Activated T-helper 1 cell treated with Interleukin-2 at 50 U/mL for 16 hours (primary cell): ENCODE data around the gene RSU1.

ENCODE experiments used
- DNase-seq: peaks from one replicate; pipeline ENCODE4 v3.0.0-alpha.2; 2020; ENCODE audit warnings: low read depth

The RSU1 gene

DNA sequence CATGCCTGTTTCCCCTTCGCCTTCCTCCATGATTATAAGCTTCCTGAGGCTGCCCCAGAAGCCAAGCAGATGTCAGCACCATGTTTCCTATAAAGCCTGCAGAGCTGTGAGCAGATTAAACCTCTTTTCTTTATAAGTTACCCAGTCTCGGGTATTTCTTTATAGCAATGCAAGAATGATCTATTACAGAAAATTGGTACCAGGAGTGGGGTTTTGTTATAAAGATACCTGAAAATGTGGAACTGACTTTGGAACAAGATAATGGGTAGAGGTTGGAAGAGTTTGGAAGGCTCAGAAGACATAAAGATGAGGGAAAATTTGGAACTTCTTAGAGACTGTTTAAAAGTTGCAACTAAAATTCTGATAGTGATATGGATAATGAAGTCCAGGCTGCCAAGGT lies 4.8 kb upstream of the RSU1 start:
- DNase-seq = no peak

DNA sequence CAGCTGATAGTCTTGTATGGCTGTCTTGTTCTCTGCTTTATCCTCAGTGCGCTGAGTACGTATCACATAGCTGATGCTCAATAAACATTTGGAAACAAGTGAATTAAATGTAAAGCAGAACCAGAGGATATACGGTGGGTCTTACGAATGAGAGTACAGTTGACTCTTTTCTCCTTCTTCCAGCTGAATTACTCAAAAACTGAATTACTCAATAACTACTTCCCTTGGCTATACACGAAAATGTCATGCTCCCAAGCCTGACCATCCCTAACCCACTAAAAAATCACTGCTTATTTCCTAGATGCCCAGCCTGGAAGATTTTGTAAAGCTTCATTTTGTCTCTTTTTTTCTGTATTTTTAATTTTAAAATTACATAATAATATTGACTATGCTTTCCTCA lies 3.2 kb upstream of the RSU1 start:
- DNase-seq = no peak

DNA sequence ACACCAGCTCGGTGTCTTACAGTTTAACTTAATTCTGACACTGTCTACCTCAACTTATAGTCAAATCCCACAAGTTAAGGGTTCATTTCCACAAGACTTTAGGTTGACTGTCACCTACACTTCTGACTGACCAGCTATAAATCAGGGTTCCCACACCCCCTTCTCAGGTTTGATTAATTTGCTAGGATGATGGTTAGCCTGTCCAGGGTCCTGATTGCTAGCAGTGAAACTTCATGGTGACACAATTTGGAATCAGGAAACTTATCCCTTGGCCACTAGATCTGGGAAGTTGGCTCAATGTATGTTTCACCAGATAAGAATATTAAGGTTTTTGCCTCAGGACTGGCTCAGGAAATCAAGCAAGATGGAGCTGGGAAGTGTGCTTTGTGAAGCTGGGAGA lies 2.8 kb upstream of the RSU1 start:
- no peak for DNase-seq

DNA sequence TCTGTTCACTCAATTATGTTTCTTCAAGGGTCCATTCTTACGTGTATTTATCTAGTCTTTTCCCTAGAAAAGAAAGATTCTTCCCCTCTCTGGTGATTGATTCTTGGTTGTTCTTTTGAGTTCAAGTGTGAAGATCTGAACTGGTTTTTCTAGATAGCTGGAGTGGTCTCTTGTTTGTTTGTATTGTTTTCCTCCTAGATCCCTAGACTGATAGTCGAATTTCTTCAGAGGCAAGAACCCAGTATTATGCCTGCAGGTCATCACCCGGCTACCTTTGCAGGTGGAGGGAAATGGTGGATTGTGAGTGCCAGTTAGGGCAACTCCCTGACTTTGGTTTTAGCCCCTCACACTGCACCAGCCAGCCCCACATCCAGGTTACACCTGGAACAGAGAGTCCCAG lies 2.2 kb upstream of the RSU1 start:
- no peak for DNase-seq

DNA sequence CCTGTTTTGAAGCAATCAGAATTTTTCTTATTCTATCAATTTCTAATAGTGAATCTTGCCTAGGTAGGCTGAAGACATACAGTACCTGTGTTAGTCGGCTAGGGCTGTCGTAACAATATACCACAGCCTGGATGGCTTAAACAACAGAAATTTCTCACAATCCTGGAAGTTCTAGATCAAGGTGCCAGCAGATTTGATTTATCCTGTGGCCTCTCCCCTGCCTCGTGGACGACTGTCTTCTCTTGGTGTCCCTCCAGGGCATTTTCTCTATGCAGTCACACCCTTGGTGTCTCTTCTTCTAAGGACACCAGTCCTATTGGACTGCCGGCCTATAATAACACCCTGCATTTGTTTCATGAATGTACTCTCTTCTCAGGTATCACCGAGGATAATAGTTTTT lies 1.8 kb upstream of the RSU1 start:
- no peak for DNase-seq

DNA sequence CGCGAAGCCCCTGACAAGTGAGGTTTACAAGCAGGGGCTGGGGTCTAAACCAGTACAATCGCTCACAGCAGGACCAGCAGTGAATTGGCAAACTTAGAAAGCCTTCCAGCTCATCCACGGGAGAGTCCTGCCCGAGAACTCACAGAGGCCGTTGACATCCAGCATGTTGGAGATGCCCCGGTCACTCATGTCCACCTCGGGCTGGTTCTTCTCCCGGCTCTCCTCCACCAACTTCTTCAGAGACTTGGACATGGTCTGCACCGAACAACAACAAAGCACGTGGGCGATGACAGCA lies 447 bp downstream of the RSU1 start:
- no peak for DNase-seq

DNA sequence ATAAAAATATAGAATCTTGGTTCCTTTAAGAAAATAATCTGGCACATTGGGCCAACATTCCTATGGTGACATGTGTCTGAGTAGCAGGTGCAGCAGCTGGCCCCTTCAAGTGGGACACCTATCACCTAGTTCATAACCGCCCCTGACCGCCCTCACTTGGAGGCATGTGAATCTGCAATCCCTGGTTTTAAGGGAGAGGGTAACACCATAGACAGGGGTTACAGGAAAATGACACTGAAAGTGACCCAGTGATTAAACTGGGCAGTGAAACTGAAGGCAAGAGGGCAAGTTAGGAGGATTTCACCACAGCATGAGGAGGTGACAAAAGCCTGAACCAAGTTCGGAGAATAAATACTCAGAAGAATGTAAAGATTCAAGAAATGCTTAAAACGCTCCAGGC lies 1.1 kb downstream of the RSU1 start:
- DNase-seq = no peak

GRCh38 chr10:16814012-16814411 lies 3.2 kb downstream of the RSU1 start:
- no peak for DNase-seq

DNA sequence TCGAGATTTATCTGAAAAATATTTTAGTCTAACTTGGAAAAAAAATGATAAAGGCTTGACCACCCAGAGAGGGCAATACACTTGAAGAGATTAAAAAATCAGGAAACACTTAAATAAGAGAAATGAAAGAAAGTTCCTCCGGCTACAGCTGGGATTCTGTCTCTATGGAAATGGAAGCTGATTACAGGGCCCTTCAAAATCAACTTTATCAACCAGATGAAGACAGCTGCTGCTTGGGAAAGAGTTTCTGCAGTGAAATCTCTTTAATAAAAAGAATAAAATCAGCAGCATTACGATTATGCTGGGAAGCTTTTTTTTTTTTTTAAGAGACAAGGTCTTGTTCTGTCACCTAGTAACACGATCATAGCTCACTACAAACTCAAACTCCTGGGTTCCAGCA lies 4.5 kb downstream of the RSU1 start:
- no peak for DNase-seq

GRCh38 chr10:16811765-16812164 lies 5.5 kb downstream of the RSU1 start:
- DNase-seq = no peak

- no peak for DNase-seq
These were observed 5.9 kb downstream of the RSU1 start for GRCh38 chr10:16811292-16811691.

DNA sequence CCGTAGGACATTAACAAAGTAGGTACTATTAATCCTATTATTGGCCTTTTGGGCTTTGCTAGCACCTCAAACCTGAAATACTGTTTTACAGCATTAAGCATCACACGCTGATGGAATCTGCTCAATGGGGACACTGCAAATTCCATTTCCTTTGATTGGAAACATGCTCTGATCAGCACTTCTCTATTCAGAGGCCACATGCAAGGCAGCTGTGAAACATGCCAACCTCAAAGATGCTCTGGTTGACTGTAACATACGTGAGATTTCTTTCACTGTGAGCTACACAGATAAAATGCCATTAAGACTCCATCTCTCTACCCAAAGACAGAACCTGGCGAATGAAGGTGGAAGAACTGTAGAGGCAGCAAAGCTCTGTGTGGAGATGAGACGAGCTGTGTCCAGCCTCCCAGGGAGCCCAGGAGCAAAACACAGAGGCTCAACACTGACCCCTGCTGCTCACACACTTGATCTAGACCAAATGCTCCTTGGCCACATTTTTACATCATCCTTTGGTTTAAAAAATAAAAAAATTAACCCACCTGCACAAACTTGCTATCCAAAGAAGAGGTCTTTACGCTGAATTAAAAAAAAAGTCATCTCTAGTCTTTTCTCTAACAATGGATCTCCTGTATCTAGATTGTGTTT lies 8.0 kb downstream of the RSU1 start:
- no peak for DNase-seq

DNA sequence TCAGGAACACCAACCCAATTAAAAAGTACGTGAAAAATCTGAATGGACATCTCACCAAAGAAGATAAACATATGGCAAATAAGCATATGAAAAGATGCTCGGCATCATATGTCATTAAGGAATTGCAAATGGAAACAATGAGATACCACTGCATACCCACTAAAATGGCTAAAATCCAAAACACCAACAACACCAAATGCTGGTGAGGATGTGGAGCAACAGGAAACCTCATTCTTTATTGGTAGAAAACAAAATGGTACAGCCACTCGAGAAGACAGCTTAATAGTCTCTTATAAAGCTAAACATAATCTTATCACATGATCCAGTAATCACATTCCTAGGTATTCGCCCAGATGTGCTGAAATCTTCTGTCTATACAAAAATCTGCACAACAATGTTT lies 13.1 kb downstream of the RSU1 start:
- no peak for DNase-seq

DNA sequence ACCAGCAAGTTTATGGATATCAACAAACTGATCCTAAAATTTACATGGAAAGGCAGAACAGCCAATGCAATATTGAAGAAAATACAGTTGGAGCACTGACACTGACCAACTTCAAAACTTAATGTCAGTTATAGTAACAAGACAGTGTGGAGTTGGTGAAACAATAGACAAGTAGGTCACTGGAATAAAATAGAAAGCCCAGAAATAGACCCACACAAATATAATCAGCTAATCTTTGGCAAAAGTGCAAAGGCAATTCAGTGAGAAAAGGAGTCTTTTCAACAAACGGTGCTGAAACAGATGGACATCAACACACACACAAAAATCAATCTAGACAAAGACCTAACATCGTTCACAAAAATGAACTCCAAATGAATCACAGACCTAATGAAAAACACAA lies 13.8 kb downstream of the RSU1 start:
- no peak for DNase-seq

- no peak for DNase-seq
These were observed 17.6 kb downstream of the RSU1 start for GRCh38 chr10:16799621-16800020.

- no peak for DNase-seq
These were observed 18.7 kb downstream of the RSU1 start for GRCh38 chr10:16798571-16798970.

DNA sequence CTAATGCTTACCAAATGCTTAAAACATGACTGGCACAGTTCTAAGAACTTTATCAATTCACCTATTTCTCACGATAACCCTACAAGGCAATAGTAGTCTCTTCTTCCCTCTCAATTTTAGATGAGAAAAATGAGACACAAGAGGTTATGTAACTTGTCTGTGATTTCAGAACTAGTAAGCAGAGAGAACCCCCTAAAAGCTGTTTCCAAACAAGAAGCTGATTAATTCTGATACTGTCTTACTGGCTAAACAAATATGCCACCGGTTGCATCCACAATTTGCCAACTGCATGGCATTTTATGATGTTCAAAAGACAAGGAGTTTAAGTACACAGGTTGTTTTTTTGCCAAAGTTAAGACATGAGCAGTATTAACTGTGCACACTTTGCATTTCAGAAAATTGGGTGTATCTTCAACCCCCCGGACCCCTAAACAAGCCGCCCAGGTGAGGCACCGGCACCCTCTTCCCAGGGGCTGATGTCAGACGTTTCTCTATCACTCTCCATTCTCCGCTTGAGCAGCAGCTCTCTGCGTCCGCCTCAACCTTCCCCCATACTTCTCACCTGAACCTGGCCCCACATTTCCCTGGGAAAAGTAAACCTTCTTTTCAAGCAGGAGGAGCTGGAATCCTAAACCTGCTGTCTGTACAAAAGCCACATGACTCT lies 21.7 kb downstream of the RSU1 start:
- DNase-seq = no peak

- DNase-seq = no peak
These were observed 23.2 kb downstream of the RSU1 start for GRCh38 chr10:16794005-16794404.

- no peak for DNase-seq
These were observed 24.5 kb downstream of the RSU1 start for GRCh38 chr10:16792675-16793074.

- no peak for DNase-seq
These were observed 27.5 kb downstream of the RSU1 start for GRCh38 chr10:16789765-16790164.

DNA sequence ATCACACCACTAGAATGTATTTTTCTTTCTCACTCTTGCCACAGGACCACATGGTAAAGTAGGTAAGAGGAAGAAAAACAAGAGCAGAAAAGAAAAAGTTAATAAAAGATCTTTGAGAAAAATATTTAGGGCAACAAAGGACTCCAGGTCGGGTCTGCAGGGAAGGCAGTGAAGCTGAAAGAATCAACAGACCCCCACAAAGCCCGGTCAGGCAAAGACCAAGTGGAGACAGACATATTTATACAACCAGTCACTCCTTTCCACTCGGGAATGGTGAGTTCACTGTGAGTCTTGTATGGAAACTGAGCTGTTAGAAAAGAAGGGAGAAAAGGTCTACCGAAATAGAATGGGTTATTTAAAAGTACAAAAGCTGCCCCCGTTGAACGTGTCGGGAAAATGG lies 28.0 kb downstream of the RSU1 start:
- no peak for DNase-seq

DNA sequence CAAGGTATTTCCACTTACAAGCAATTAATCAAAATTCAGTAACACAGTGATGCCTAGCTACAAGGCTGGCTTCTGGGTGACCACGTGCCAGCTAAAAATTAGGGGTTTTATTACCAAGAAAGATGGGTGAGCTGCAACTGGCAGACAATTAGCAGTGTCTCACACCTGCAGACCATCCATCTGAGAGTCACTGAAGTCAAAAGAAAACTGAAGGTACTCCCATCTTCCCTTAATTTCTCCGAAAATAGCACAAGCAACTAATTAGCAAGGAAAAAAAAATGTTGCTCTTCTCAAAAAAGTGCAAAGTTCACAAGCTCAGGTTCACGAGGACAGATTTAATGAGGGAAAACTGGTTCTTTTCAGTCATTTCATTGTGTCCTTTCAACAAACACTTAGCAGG lies 28.4 kb downstream of the RSU1 start:
- no peak for DNase-seq

- DNase-seq = no peak
These were observed 29.1 kb downstream of the RSU1 start for GRCh38 chr10:16788125-16788524.

- DNase-seq = peak; percentile 35
These were observed 29.8 kb downstream of the RSU1 start for GRCh38 chr10:16787361-16787791.
